22Rv1 (cell line): ENCODE results near the gene MPI.

ENCODE experiments used
- CTCF ChIP-seq: fragments of 450-650 bp; IDR thresholded peaks from 2 replicates; pipeline ENCODE4 v1.5.1; 2017; ENCODE audit warnings: mild to moderate bottlenecking
- ZFX ChIP-seq: fragments of 450-650 bp; IDR thresholded peaks from 2 replicates; pipeline ENCODE4 v1.6.1; 2017; ENCODE audit warnings: antibody characterized with exemption, borderline replicate concordance

- TF ChIP-seq CTCF (no peak), ZFX (no peak)
Observed at GRCh38 chr15:74868059-74868458, 21.8 kb upstream of the MPI start.
